GM21717 (cell line): ENCODE measurements around the gene MAP3K20.
"Not testable (repeated sequence)": the region's sequence is repeated elsewhere in the genome, so short reads cannot be mapped to it uniquely, and the experiment has no call there.

Experiments used
- ATAC-seq: cut with Tn5 transposase; IDR thresholded peaks from one replicate; pipeline ENCODE4 v1.9.1; 2021; ENCODE audit warnings: mild to moderate bottlenecking, moderate library complexity; ENCODE audit not compliant: unreplicated experiment

Gene MAP3K20

GRCh38 chr2:173193925-173194324, 118.3 kb downstream of the MAP3K20 start:
- ATAC-seq, result no peak

GRCh38 chr2:173195100-173195499, 119.5 kb downstream of the MAP3K20 start:
- ATAC-seq, result no peak

GRCh38 chr2:173196080-173196479, 120.4 kb downstream of the MAP3K20 start:
- ATAC-seq, result no peak

- no peak for ATAC-seq
Measured at GRCh38 chr2:173196638-173197037, 121.0 kb downstream of the MAP3K20 start.

- no peak for ATAC-seq
Measured at GRCh38 chr2:173198327-173198726, 122.7 kb downstream of the MAP3K20 start.

GRCh38 chr2:173199294-173199693, 123.6 kb downstream of the MAP3K20 start:
- ATAC-seq, result no peak

GRCh38 chr2:173202570-173202969, 126.9 kb downstream of the MAP3K20 start:
- no peak for ATAC-seq

- no peak for ATAC-seq
Measured at GRCh38 chr2:173204316-173204715, 128.7 kb downstream of the MAP3K20 start.

GRCh38 chr2:173205375-173205774, 129.7 kb downstream of the MAP3K20 start:
- ATAC-seq, result no peak

- ATAC-seq, result not testable (repeated sequence)
Measured at GRCh38 chr2:173207124-173207523, 131.5 kb downstream of the MAP3K20 start.

- ATAC-seq, result peak; percentile 72
Measured at GRCh38 chr2:173210270-173211196, 134.9 kb downstream of the MAP3K20 start.

- ATAC-seq, result no peak
Measured at GRCh38 chr2:173213181-173213580, 137.5 kb downstream of the MAP3K20 start.

GRCh38 chr2:173214213-173214612, 138.6 kb downstream of the MAP3K20 start:
- ATAC-seq, result no peak

- ATAC-seq, result no peak
Measured at GRCh38 chr2:173215316-173215715, 139.7 kb downstream of the MAP3K20 start.

- no peak for ATAC-seq
Measured at GRCh38 chr2:173216051-173216450, 140.4 kb downstream of the MAP3K20 start.

GRCh38 chr2:173216668-173217067, 141.0 kb downstream of the MAP3K20 start:
- no peak for ATAC-seq

- ATAC-seq, result no peak
Measured at GRCh38 chr2:173217116-173217840, 141.6 kb downstream of the MAP3K20 start.

- ATAC-seq, result no peak
Measured at GRCh38 chr2:173218326-173219056, 142.8 kb downstream of the MAP3K20 start.

- no peak for ATAC-seq
Measured at GRCh38 chr2:173221132-173221695, 145.6 kb downstream of the MAP3K20 start.

- ATAC-seq, result peak; percentile 83
Measured at GRCh38 chr2:173221937-173222594, 146.4 kb downstream of the MAP3K20 start.
